ENCODE results near the gene VWA8.

DNA sequence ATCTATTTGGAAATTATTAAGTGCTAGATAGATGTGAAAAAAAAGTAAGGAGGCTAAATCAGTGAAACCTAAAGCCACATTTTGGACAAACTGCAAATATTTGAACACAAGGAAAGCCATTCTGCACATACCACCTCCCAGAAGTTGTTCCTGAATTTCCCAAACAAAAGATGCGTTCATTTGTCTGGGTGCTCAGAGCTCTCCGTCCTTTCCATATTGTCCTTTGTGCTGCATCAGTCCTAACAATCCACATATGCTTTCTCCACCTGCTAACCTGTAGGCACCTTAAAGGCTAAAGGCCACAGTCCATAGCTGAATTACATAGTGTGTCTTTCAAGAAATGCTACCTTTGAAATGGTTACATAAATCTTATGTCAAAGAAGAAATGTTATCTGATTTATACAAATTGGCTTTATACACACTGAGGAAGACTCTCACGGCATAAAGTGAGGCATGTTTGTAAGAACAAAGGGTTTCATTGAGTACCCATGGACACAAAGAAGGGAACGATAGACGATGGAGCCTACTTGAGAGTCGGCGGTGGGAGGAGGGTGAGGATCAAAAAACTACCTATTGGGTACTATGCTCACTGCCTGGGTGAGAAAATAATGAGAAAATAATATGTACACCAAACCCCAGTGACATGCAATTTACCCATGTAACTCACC is 321.5 kb downstream of the VWA8 start:
- TF ChIP-seq, protein P1, sequence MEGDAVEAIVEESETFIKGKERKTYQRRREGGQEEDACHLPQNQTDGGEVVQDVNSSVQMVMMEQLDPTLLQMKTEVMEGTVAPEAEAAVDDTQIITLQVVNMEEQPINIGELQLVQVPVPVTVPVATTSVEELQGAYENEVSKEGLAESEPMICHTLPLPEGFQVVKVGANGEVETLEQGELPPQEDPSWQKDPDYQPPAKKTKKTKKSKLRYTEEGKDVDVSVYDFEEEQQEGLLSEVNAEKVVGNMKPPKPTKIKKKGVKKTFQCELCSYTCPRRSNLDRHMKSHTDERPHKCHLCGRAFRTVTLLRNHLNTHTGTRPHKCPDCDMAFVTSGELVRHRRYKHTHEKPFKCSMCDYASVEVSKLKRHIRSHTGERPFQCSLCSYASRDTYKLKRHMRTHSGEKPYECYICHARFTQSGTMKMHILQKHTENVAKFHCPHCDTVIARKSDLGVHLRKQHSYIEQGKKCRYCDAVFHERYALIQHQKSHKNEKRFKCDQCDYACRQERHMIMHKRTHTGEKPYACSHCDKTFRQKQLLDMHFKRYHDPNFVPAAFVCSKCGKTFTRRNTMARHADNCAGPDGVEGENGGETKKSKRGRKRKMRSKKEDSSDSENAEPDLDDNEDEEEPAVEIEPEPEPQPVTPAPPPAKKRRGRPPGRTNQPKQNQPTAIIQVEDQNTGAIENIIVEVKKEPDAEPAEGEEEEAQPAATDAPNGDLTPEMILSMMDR (IDR thresholded peaks at IDR 0.05; ENCODE audit: low read depth, low read length): no peak
- TF ChIP-seq POLR2A (IDR thresholded peaks at IDR 0.05; ENCODE audit: extremely low read depth, insufficient read length): no peak
- TF ChIP-seq, protein P2, sequence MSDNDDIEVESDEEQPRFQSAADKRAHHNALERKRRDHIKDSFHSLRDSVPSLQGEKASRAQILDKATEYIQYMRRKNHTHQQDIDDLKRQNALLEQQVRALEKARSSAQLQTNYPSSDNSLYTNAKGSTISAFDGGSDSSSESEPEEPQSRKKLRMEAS (IDR thresholded peaks at IDR 0.05; ENCODE audit: low read depth, low read length): no peak

All from NB4 (cell line).